ENCODE data around the gene METTL2A. TPM values are rescaled to one million over a fixed set of nuclear protein-coding genes. Genes with fewer than 3 reads are reported as not detected.
"Not testable (repeated sequence)": the region's sequence is repeated elsewhere in the genome, so short reads cannot be mapped to it uniquely, and the experiment has no call there.

Gene METTL2A
- total and polyA plus RNA-seq, 2 experiments from 2014 or later: 22.9 to 42.3 TPM

- not testable (repeated sequence) for DNase-seq (ENCODE audit: low spot score); H3K27ac Mint-ChIP-seq; H3K4me2 ChIP-seq; H3K27me3 ChIP-seq (ENCODE audit: insufficient read depth); H3K4me1 ChIP-seq (ENCODE audit: insufficient read depth); H3K4me1 Mint-ChIP-seq; H3K27me3 Mint-ChIP-seq (ENCODE audit: insufficient read depth, low read depth, poor library complexity); H3F3A ChIP-seq (replicated peaks; ENCODE audit: low read depth); H3K9me2 ChIP-seq (ENCODE audit: insufficient read depth); H3K9me3 Mint-ChIP-seq; H3K27ac ChIP-seq (ENCODE audit: low read depth); H3K4me3 ChIP-seq; H3K36me3 ChIP-seq (ENCODE audit: insufficient read depth); H4K20me1 ChIP-seq (replicated peaks; ENCODE audit: insufficient read depth); ATAC-seq; H2AFZ ChIP-seq; H3K79me2 ChIP-seq (replicated peaks; ENCODE audit: insufficient read depth); H3K36me3 Mint-ChIP-seq (ENCODE audit: low read depth); H3K4me3 Mint-ChIP-seq
These were observed 30.4 kb downstream of the METTL2A start for GRCh38 chr17:62454111-62454510.

GRCh38 chr17:62456016-62456415 is 32.3 kb downstream of the METTL2A start:
- Histone ChIP-seq H3K4me2 (no peak overlapping the region), H3K4me1 (ENCODE audit: insufficient read depth) (no peaks in the 10 kb centered on the region), H3K79me2 (replicated peaks; ENCODE audit: insufficient read depth) (no peaks in the 10 kb centered on the region), H3K9me2 (ENCODE audit: insufficient read depth) (no peaks in the 10 kb centered on the region), H3K36me3 (ENCODE audit: insufficient read depth) (no peaks in the 10 kb centered on the region), H3K27ac (ENCODE audit: low read depth) (no peak overlapping the region), H4K20me1 (replicated peaks; ENCODE audit: insufficient read depth) (no peaks in the 10 kb centered on the region), H3F3A (replicated peaks; ENCODE audit: low read depth) (no peaks in the 10 kb centered on the region), H2AFZ (no peak overlapping the region), H3K4me3 (no peak overlapping the region), H3K27me3 (ENCODE audit: insufficient read depth) (no peaks in the 10 kb centered on the region)
- no peak overlapping the region for H3K4me3 Mint-ChIP-seq
- ATAC-seq (no peak), DNase-seq (ENCODE audit: low spot score) (no peak)
- no peak overlapping the region for H3K27ac Mint-ChIP-seq
- peaks cover 2% of the 10 kb centered on the region for H3K27me3 Mint-ChIP-seq (ENCODE audit: insufficient read depth, low read depth, poor library complexity)
- H3K36me3 Mint-ChIP-seq (ENCODE audit: low read depth): peaks cover 2% of the 10 kb centered on the region; the same call in 2 of the 3 replicates
- no peaks in the 10 kb centered on the region for H3K4me1 Mint-ChIP-seq
- no peaks in the 10 kb centered on the region for H3K9me3 Mint-ChIP-seq
- TF ChIP-seq STAT1 (IDR thresholded peaks at IDR 0.05; ENCODE audit: unreplicated experiment) (no peak), POLR2AphosphoS5 (IDR thresholded peaks at IDR 0.05; ENCODE audit: low read depth) (no peak), CTCF (conservative IDR thresholded peaks at IDR 0.05; ENCODE audit: low read depth in 2 of 2) (no peak), ZNF331 (CRISPR knock-in tag; IDR thresholded peaks at IDR 0.05; ENCODE audit: low read depth) (no peak), ZNF114 (CRISPR knock-in tag; IDR thresholded peaks at IDR 0.05) (no peak), CREB1 (CRISPR knock-in tag; IDR thresholded peaks at IDR 0.05; ENCODE audit: low read depth) (no peak), ETS1 (IDR thresholded peaks at IDR 0.05) (no peak), EZH2 (IDR thresholded peaks at IDR 0.05; ENCODE audit: low read depth, unreplicated experiment) (no peak), EZH2phosphoT487 (IDR thresholded peaks at IDR 0.05; ENCODE audit: unreplicated experiment) (no peak), ZNF462 (CRISPR knock-in tag; IDR thresholded peaks at IDR 0.05) (no peak), JUNB (IDR thresholded peaks at IDR 0.05; ENCODE audit: unreplicated experiment) (no peak)

All from GM23338 (cell line).